Measurements from ENCODE around the gene CCDC138.

Gene CCDC138

GRCh38 chr2:108919571-108920373, 133.2 kb downstream of the CCDC138 start:
- no peak for DNase-seq

DNA sequence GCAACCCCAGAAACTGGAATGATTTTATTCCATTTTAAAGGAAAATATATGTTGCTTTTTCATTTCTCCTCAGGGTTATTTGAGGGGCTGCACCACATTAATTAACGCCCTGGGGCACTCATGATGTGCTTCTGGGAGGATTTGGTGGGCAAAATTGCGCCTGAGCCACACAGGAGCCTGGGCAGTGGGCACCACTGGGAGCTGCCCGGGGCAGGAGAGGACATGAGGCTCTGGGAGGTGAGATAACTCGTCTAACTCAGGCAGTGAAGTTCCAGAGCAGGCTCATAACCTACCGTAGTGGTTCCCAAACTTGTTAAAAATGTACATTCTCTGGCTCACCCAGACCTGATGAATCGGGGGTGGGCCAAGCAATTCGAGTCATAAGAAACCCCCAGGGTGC, 134.1 kb downstream of the CCDC138 start:
- DNase-seq = no peak

DNA sequence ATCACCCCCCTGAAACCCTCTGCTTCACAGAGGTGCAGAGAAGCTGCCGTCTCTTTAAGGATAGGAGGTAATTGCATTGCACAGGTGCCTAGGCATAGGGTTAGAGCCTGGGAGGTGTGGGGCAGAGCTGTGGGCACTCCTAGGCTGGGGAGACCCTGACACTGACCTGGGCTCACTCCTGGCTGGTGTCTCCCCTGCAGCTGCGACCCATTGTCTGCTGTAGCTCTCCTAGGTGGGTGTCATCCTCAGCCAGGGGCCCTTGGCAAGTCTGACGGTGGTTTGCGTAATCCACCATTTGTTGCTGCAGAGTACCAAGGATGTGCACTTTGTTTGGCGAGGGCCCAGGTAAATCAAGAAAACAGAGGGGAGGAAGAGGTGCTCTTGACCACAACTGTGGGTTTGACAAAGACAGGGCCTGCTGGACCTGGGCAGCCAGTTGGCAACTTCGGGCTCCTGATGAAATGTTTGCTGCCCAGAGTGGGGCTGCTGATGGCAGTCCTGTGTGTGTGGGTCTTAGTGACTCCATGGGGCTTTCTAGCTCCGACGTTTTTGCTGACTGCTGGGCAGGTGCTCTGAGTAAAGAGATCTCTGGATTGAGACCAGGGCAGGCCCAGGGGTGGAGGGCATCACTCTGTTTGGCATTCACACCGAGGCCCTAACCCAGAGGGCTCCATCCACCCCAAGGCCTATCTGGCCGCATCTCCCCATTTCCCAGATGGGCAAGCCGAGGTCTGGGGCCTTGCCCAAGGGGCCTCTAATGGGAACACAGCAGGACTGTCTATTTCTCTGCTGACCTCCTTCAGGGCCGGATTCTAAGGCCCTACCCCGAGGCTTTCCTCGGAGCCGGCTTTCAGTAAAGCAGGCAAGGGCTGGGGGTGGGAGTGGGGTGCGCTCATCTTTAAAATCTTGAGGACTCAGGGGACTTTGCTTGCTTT, 134.8 kb downstream of the CCDC138 start:
- no peak for DNase-seq

- DNase-seq = no peak
These were observed 135.8 kb downstream of the CCDC138 start for GRCh38 chr2:108922141-108922915.

DNA sequence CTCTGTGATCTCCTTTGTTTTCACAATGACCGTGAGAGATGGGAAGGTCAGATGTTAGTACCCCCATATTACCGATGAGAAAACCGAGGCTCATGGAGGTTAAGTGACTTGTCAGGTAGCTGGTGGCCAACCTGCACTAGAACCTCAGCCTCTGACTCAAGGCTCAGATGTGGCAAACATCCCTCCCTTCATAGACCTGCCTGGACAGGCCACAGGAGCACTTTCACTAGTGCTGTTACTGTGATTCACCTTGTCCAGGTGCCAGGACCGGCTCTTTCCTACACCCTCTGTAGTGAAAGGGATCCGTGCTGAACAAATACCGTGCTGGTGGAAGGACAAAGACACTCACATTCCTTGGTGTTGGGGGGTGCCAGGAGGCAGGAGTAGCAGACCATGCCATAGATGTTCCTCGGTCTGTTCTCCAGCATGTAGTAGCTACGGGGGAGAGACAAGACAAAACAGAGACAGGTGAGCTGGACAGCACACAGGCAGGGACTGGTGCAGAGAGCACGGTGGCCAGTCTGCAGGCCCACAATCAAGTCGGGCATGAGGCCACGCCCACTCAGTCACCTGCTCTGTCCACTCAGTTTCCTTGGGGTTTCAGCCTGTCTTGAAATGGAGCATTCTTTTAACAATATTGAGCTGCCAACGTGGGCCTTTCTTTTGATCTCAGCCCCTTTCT, 136.6 kb downstream of the CCDC138 start:
- DNase-seq = no peak

GRCh38 chr2:108923736-108924579, 137.4 kb downstream of the CCDC138 start:
- DNase-seq = no peak

- no peak for DNase-seq
These were observed 138.1 kb downstream of the CCDC138 start for GRCh38 chr2:108924580-108925251.

GRCh38 chr2:108925286-108925685, 138.7 kb downstream of the CCDC138 start:
- DNase-seq = no peak

DNA sequence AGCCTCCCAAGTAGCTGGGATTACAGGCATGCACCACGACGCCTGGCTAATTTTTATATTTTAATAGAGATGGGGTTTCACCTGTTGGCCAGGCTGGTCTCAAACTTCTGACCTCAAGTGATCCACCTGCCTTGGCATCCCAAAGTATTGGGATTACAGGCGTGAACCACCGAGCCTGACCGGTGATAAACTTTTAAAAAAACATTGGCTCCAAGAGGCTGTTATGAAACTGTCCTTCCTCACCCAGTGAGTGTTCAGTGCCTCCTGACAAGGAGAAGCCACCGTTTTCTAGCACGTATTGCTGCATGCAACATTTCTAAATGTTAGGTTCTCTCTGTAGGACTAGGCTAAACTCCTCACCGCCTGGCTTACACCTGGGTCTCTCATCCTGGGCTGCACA, 139.2 kb downstream of the CCDC138 start:
- no peak for DNase-seq
